SU-DHL-6 (cell line): ENCODE results near the gene HSPA2.
"Not testable (repeated sequence)": the region's sequence is repeated elsewhere in the genome, so short reads cannot be mapped to it uniquely, and the experiment has no call there.

ENCODE experiments used
- H2AFZ ChIP-seq: fragments of 200-600 bp; sonication (generic); 2 replicates; pipeline ENCODE4 v1.6.1; 2014; ENCODE audit warnings: low read depth, mild to moderate bottlenecking, moderate library complexity, mixed read lengths, antibody characterized with exemption, low read length; ENCODE audit not compliant: severe bottlenecking
- H3F3A ChIP-seq: fragments of 200-600 bp; shearing (Covaris generic); 2 replicates; pipeline ENCODE4 v1.6.0; 2016; ENCODE audit warnings: antibody characterized with exemption, mild to moderate bottlenecking; ENCODE audit not compliant: insufficient read depth
- H3K27ac ChIP-seq: fragments of 200-600 bp; sonication (generic); 2 replicates; pipeline ENCODE4 v1.5.1; 2016; ENCODE audit warnings: low read depth, mild to moderate bottlenecking, low read length, moderate library complexity, mixed read lengths
- H3K27me3 ChIP-seq: fragments of 200-600 bp; sonication (generic), shearing (Covaris generic); 2 replicates; pipeline ENCODE4 v1.6.0; 2014; ENCODE audit warnings: mild to moderate bottlenecking, low read length
- H3K36me3 ChIP-seq: fragments of 200-600 bp; sonication (generic); 2 replicates; pipeline ENCODE4 v1.6.1; 2014; ENCODE audit warnings: mild to moderate bottlenecking, low read length, mixed read lengths
- H3K4me2 ChIP-seq: fragments of 300-600, 200-600 bp; shearing (Covaris generic), sonication (generic); 2 replicates; pipeline ENCODE4 v1.6.0; 2014; ENCODE audit warnings: low read length, low read depth, mild to moderate bottlenecking; ENCODE audit not compliant: poor library complexity, severe bottlenecking
- H3K4me3 ChIP-seq: fragments of 200-600 bp; sonication (generic); 2 replicates; pipeline ENCODE4 v1.5.1; 2014; ENCODE audit warnings: antibody characterized with exemption, low read length, mild to moderate bottlenecking, mixed read lengths; ENCODE audit not compliant: insufficient read depth, poor library complexity, severe bottlenecking
- H3K79me2 ChIP-seq: fragments of 200-600 bp; sonication (generic); 2 replicates; pipeline ENCODE4 v1.6.1; 2014; ENCODE audit warnings: mild to moderate bottlenecking, low read length, moderate library complexity; ENCODE audit not compliant: insufficient read depth
- H3K9ac ChIP-seq: fragments of 200-600 bp; sonication (generic); 2 replicates; pipeline ENCODE4 v1.7.0; 2014; ENCODE audit warnings: mild to moderate bottlenecking, low read length
- H3K9me2 ChIP-seq: fragments of 200-600 bp; sonication (generic); replicated peaks from 2 replicates; pipeline ENCODE4 v1.6.1; 2014; ENCODE audit warnings: low read length; ENCODE audit not compliant: insufficient read depth
- H3K9me3 ChIP-seq: fragments of 200-600 bp; sonication (generic); 2 replicates; pipeline ENCODE4 v1.6.1; 2014; ENCODE audit warnings: low read length, mixed read lengths; ENCODE audit not compliant: insufficient read depth
- H4K20me1 ChIP-seq: fragments of 200-600 bp; sonication (generic); 2 replicates; pipeline ENCODE4 v1.6.1; 2014; ENCODE audit warnings: low read depth, mild to moderate bottlenecking, antibody characterized with exemption, low read length, moderate library complexity, mixed read lengths
- CTCF ChIP-seq: fragments of 200-600 bp; sonication (generic); IDR thresholded peaks from one replicate; pipeline ENCODE4 v1.5.1; 2017; ENCODE audit warnings: antibody characterized with exemption, mild to moderate bottlenecking, low read length, moderate library complexity; ENCODE audit not compliant: insufficient read depth, poor library complexity, severe bottlenecking
- EZH2phosphoT487 ChIP-seq: fragments of 200-600 bp; sonication (generic), shearing (Covaris generic); conservative IDR thresholded peaks from 2 replicates; pipeline ENCODE4 v1.6.1; 2018; ENCODE audit warnings: mild to moderate bottlenecking, antibody characterized with exemption, low read length, moderate library complexity, mixed read lengths

The HSPA2 gene

GRCh38 chr14:64569138-64569631 lies 28.6 kb downstream of the HSPA2 start:
- Histone ChIP-seq H3K27me3 (no peaks in the 10 kb centered on the region), H3F3A (no peaks in the 10 kb centered on the region), H3K36me3 (no peaks in the 10 kb centered on the region), H3K9me2 (no peaks in the 10 kb centered on the region), H3K27ac (no peak overlapping the region), H4K20me1 (no peaks in the 10 kb centered on the region), H3K4me2 (no peak overlapping the region), H3K79me2 (no peaks in the 10 kb centered on the region), H3K4me3 (no peak overlapping the region), H3K9ac (no peak overlapping the region), H3K9me3 (no peaks in the 10 kb centered on the region), H2AFZ (no peak overlapping the region)
- no peak for TF ChIP-seq EZH2phosphoT487
- TF ChIP-seq CTCF = no peak

DNA sequence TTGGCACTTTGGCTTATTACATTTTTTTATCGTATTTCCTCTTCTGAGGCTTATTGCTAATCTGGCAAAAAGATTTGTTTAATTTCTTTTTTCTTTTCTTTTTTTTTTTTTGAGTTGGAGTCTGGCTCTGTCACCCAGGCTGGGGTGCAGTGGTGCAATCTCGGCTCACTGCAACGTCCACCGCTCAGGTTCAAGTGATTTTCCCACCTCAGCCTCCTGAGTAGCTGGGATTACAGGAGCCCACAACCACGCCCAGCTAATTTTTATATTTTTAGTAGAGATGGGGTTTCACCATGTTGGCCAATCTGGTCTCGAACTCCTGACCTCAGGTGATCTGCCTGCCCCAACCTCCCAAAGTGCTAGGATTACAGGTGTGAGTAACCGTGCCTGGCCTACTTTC lies 29.1 kb downstream of the HSPA2 start:
- H3K27ac ChIP-seq, H4K20me1 ChIP-seq, H3K9ac ChIP-seq, H3K27me3 ChIP-seq, H3K4me3 ChIP-seq, H3K9me2 ChIP-seq, H3F3A ChIP-seq, H3K79me2 ChIP-seq, H3K4me2 ChIP-seq, H3K9me3 ChIP-seq, H2AFZ ChIP-seq, H3K36me3 ChIP-seq: not testable (repeated sequence)

- Histone ChIP-seq H3K4me3 (no peak overlapping the region), H4K20me1 (no peaks in the 10 kb centered on the region), H3K4me2 (no peak overlapping the region), H3K27ac (no peak overlapping the region), H3F3A (no peaks in the 10 kb centered on the region), H3K36me3 (no peaks in the 10 kb centered on the region), H3K9me2 (no peaks in the 10 kb centered on the region), H3K9me3 (no peaks in the 10 kb centered on the region), H3K79me2 (no peaks in the 10 kb centered on the region), H3K9ac (no peak overlapping the region), H2AFZ (no peak overlapping the region), H3K27me3 (no peaks in the 10 kb centered on the region)
- TF ChIP-seq EZH2phosphoT487 (no peak), CTCF (no peak)
Measured at GRCh38 chr14:64572386-64573104, 32.0 kb downstream of the HSPA2 start.

DNA sequence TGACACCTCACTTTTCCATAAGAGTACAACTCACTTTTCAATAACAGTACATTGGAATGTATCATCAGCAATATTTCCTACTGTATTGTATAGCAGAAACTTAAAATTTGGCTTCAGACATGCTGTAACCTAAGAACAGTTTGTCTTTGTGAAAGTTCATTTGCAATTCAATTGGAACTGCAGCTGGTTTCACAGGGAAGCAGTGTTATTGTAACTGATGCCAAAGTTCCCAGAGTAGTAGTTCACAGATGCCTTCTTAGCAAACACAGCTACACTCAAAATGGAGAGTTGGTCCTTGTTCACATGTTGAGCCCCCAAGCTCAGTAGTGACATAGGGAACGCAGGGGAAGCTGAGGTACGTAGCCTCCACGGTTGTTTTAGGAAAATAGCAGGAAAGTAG lies 32.6 kb downstream of the HSPA2 start:
- H3K4me3 ChIP-seq = no peak overlapping the region
- no peaks in the 10 kb centered on the region for H3K9me3 ChIP-seq
- H3K27me3 ChIP-seq = no peaks in the 10 kb centered on the region
- H3K9me2 ChIP-seq = no peaks in the 10 kb centered on the region
- H3F3A ChIP-seq = no peaks in the 10 kb centered on the region
- no peaks in the 10 kb centered on the region for H3K79me2 ChIP-seq
- H3K9ac ChIP-seq = no peak overlapping the region
- H2AFZ ChIP-seq = no peak overlapping the region
- H3K4me2 ChIP-seq = no peak overlapping the region
- no peaks in the 10 kb centered on the region for H4K20me1 ChIP-seq
- no peak overlapping the region for H3K27ac ChIP-seq
- no peak for TF ChIP-seq CTCF
- TF ChIP-seq EZH2phosphoT487 = no peak
- no peaks in the 10 kb centered on the region for H3K36me3 ChIP-seq
